HCT116 (cell line): ENCODE data around the gene RLN1. TPM values are rescaled to one million over a fixed set of nuclear protein-coding genes. Genes with fewer than 3 reads are reported as not detected.
"Not testable (repeated sequence)": the region's sequence is repeated elsewhere in the genome, so short reads cannot be mapped to it uniquely, and the experiment has no call there.

Source experiments
- ATAC-seq: fragments of 200-7000 bp; cut with Tn5 transposase; 2 replicates; pipeline ENCODE4 v1.9.1; 2020; ENCODE audit warnings: mild to moderate bottlenecking, moderate library complexity
- BruUV-seq: library from RNA; stranded (reverse); fragments of 400-500 nt; replicated peaks from 2 replicates; lab custom pipeline; 2021; lab: Mats Ljungman, UMichigan
- CTCF ChIA-PET: fragments of 300-600 bp; sonication (Branson Sonifier 250); formaldehyde crosslinking; loops from one replicate; lab custom pipeline; 2021; ENCODE audit warnings: antibody characterized with exemption; lab: Charles Lee
- POLR2A ChIA-PET: fragments of 300-600, 350-600 bp; sonication (Branson Sonifier 250); formaldehyde crosslinking; loops from one replicate; lab custom pipeline; 2021; ENCODE audit warnings: antibody characterized with exemption; lab: Charles Lee
- RAD21 ChIA-PET, 2 experiments: fragments of 300-600 bp; sonication (Branson Sonifier 250); formaldehyde crosslinking; loops; one replicate each; lab custom pipeline; 2023; ENCODE audit warnings: low total read pairs in 2 of 2; ENCODE audit not compliant: uncharacterized antibody in 2 of 2, unreplicated experiment in 2 of 2, low non-redundant PET in 1 of 2; lab: Charles Lee
- DNase-seq: peaks from one replicate; pipeline ENCODE4 v3.0.0-alpha.2; 2010; ENCODE audit warnings: low read depth, low spot score
- H2AFZ ChIP-seq: fragments of 200-600 bp; shearing (Covaris generic), sonication (generic); 2 replicates; pipeline ENCODE4 v1.6.1; 2017; ENCODE audit warnings: low read depth, mixed run types, mixed read lengths, antibody characterized with exemption, low read length; ENCODE audit not compliant: poor library complexity, severe bottlenecking
- H3K27ac ChIP-seq: 2 replicates; pipeline ENCODE4 v1.5.1; 2012; ENCODE audit warnings: low read depth, low read length
- H3K27me3 ChIP-seq: fragments of 200-600 bp; sonication (generic); 2 replicates; pipeline ENCODE4 v1.6.1; 2016; ENCODE audit warnings: mixed run types, low read length, mixed read lengths; ENCODE audit not compliant: insufficient read depth
- H3K36me3 ChIP-seq, 2 experiments: fragments of 200-500 bp in 1 of 2; fragments of 200-600 bp in 1 of 2; sonication (Bioruptor generic) in 1 of 2; sonication (generic) in 1 of 2; 2 replicates each; pipeline versions ENCODE4 v1.5.1 to v1.6.1; 2014 to 2016; ENCODE audit warnings: low read length in 2 of 2, inconsistent platforms in 1 of 2, mixed read lengths in 1 of 2, mixed run types in 1 of 2; ENCODE audit not compliant: insufficient read depth in 2 of 2, control insufficient read depth in 1 of 2
- H3K4me1 ChIP-seq, 2 experiments: fragments of 200-600 bp in 1 of 2; sonication (generic) in 1 of 2; 2 replicates each; pipeline versions ENCODE4 v1.5.1 to v1.6.1; 2012 to 2017; ENCODE audit warnings: low read length in 2 of 2, inconsistent platforms in 1 of 2, mild to moderate bottlenecking in 1 of 2, mixed read lengths in 1 of 2, mixed run types in 1 of 2, moderate library complexity in 1 of 2; ENCODE audit not compliant: insufficient read depth in 2 of 2, control insufficient read depth in 1 of 2
- H3K4me2 ChIP-seq: fragments of 200-600 bp; sonication (generic); 2 replicates; pipeline ENCODE4 v1.6.1; 2017; ENCODE audit warnings: mixed run types, low read length, mixed read lengths
- H3K4me3 ChIP-seq, 2 experiments: fragments of 200-600 bp in 1 of 2; sonication (generic) in 1 of 2; replicated peaks in 1 of 2; 2 replicates each; pipeline ENCODE4 v1.5.1; 2011 to 2016; ENCODE audit warnings: low read length in 2 of 2, control low read depth in 1 of 2, low read depth in 1 of 2, mild to moderate bottlenecking in 1 of 2, mixed read lengths in 1 of 2, mixed run types in 1 of 2
- H3K79me2 ChIP-seq: fragments of 200-600 bp; sonication (generic); 2 replicates; pipeline ENCODE4 v1.6.1; 2017; ENCODE audit warnings: mild to moderate bottlenecking, mixed run types, low read length, moderate library complexity, mixed read lengths; ENCODE audit not compliant: insufficient read depth
- H3K9ac ChIP-seq: fragments of 200-600 bp; sonication (generic); 2 replicates; pipeline ENCODE4 v1.6.1; 2016; ENCODE audit warnings: low read length, mixed read lengths
- H3K9me2 ChIP-seq: fragments of 200-600 bp; sonication (generic), shearing (Covaris generic); 2 replicates; pipeline ENCODE4 v1.6.1; 2017; ENCODE audit warnings: mixed run types, mild to moderate bottlenecking, moderate library complexity; ENCODE audit not compliant: insufficient read depth
- H3K9me3 ChIP-seq, 2 experiments: fragments of 200-500 bp in 1 of 2; fragments of 200-600 bp in 1 of 2; sonication (Bioruptor generic) in 1 of 2; sonication (generic) in 1 of 2; 2 replicates each; pipeline ENCODE4 v1.6.1; 2014 to 2017; ENCODE audit warnings: low read length in 2 of 2, mixed read lengths in 2 of 2, inconsistent platforms in 1 of 2, low read depth in 1 of 2, mild to moderate bottlenecking in 1 of 2, mixed run types in 1 of 2, moderate library complexity in 1 of 2; ENCODE audit not compliant: control insufficient read depth in 1 of 2, insufficient read depth in 1 of 2
- H4K20me1 ChIP-seq: fragments of 200-600 bp; sonication (generic), shearing (Covaris generic); 2 replicates; pipeline ENCODE4 v1.6.1; 2017; ENCODE audit warnings: mixed run types, mild to moderate bottlenecking, moderate library complexity; ENCODE audit not compliant: insufficient read depth
- intact Hi-C: fragments of 100-400 bp; cut with micrococcal nuclease; formaldehyde crosslinking; loops from 2 replicates; pipeline ENCODE4 v1.10.0; 2022
- total RNA-seq: library from RNA; stranded (reverse); gene quantifications from one replicate; pipeline ENCODE4 v1.2.1, GENCODE V29; 2021; ENCODE audit not compliant: unreplicated experiment
- TF ChIP-seq, protein P1 (sequence below): IDR thresholded peaks from 2 replicates; pipeline ENCODE4 v1.6.1; 2012; ENCODE audit warnings: low read depth

RLN1 gene
- total RNA-seq, 1 experiment from 2014 or later = not detected

DNA sequence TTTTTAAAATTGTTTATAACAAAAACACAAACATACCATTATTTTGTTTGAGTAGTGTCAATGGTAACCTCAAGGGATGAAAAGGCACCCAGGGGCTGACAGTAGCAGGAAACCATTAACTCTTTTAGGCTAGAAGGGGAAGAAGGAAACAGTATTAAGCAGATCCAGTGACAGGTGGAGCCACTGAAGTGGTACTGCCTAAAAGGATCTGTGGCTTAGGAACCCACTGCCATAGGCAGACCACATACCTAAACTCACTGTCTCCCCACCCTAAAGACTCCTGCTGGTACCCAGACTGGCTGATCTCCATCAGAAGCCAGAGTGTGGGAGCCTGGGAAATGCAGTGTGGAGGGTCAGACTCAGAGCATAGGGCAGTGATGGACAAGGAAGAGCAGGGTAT lies 13.5 kb downstream of the RLN1 start:
- BruUV-seq = no TSS peak
- CTCF ChIA-PET = no interaction called here
- POLR2A ChIA-PET = no interaction called here
- Histone ChIP-seq H3K36me3 (no peaks in the 10 kb centered on the region), H3K9me2 (no peaks in the 10 kb centered on the region), H3K27ac (no peak overlapping the region), H2AFZ (no peak overlapping the region), H3K4me2 (no peak overlapping the region), H3K27me3 (no peaks in the 10 kb centered on the region), H3K4me1 (no peaks in the 10 kb centered on the region), H3K79me2 (no peaks in the 10 kb centered on the region), H3K9me3 (no peaks in the 10 kb centered on the region), H3K9ac (no peak overlapping the region), H3K4me3 (no peak overlapping the region), H4K20me1 (no peaks in the 10 kb centered on the region)
- DNase-seq (no peak), ATAC-seq (no peak)
- RAD21 ChIA-PET = no interaction called here
- intact Hi-C loops = no loop called here
- TF ChIP-seq, protein P1, sequence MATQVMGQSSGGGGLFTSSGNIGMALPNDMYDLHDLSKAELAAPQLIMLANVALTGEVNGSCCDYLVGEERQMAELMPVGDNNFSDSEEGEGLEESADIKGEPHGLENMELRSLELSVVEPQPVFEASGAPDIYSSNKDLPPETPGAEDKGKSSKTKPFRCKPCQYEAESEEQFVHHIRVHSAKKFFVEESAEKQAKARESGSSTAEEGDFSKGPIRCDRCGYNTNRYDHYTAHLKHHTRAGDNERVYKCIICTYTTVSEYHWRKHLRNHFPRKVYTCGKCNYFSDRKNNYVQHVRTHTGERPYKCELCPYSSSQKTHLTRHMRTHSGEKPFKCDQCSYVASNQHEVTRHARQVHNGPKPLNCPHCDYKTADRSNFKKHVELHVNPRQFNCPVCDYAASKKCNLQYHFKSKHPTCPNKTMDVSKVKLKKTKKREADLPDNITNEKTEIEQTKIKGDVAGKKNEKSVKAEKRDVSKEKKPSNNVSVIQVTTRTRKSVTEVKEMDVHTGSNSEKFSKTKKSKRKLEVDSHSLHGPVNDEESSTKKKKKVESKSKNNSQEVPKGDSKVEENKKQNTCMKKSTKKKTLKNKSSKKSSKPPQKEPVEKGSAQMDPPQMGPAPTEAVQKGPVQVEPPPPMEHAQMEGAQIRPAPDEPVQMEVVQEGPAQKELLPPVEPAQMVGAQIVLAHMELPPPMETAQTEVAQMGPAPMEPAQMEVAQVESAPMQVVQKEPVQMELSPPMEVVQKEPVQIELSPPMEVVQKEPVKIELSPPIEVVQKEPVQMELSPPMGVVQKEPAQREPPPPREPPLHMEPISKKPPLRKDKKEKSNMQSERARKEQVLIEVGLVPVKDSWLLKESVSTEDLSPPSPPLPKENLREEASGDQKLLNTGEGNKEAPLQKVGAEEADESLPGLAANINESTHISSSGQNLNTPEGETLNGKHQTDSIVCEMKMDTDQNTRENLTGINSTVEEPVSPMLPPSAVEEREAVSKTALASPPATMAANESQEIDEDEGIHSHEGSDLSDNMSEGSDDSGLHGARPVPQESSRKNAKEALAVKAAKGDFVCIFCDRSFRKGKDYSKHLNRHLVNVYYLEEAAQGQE = no peak

DNA sequence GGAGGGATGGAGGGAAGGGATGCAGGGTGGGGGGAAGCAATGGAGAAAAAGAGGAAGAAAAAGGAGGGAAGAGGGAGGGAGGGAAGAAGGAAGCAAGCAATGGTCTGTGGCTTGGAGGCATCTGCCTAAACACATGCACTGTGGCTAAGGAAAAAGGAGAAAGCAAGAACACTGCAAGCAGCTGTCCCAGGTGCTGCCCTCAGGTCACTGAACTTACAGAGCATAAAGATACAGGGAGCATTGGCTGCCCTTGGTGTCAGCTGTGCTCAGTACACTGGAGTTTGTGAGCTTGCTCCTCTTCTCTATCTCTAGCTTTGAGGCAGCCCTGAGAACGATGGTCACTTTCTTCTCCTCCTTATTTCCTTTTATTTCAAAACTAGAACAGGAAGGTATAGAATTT lies 18.1 kb downstream of the RLN1 start:
- intact Hi-C loops, H3K27me3 ChIP-seq, ATAC-seq, BruUV-seq: not testable (repeated sequence)
- CTCF ChIA-PET = interaction anchor here (1.0 to 1.9 kb wide), 3 partner anchors 135 to 559 kb away, joined by 3 to 9 read pairs (median 4); no protein-coding TSS in a partner anchor
- TF ChIP-seq, protein P1 = peak; percentile 6; the same call in 1 of the 2 replicates
- TF ChIP-seq, all 23 proteins: peak for 1; not testable (repeated sequence) for 22
- RAD21 ChIA-PET, H3K4me3 ChIP-seq, DNase-seq, H3K36me3 ChIP-seq, POLR2A ChIA-PET, H4K20me1 ChIP-seq, H3K9ac ChIP-seq, H3K9me2 ChIP-seq, H3K4me2 ChIP-seq, H3K4me1 ChIP-seq, H2AFZ ChIP-seq, H3K9me3 ChIP-seq, H3K79me2 ChIP-seq, H3K27ac ChIP-seq: not testable (repeated sequence)
